Type B pancreatic cell (in vitro differentiated cells): ENCODE measurements around the gene ABI2. TPM values are rescaled to one million over a fixed set of nuclear protein-coding genes. Genes with fewer than 3 reads are reported as not detected.
A peak's percentile ranks its signal among the peaks of the same experiment; 100 is the strongest.
"Not testable (repeated sequence)": the region's sequence is repeated elsewhere in the genome, so short reads cannot be mapped to it uniquely, and the experiment has no call there.

Experiments
- DNase-seq: peaks from one replicate; pipeline ENCODE4 v3.0.0; 2021; ENCODE audit warnings: mixed read lengths; ENCODE audit not compliant: unreplicated experiment; ENCODE audit errors: extremely low spot score
- H3K27ac Mint-ChIP-seq: 2 replicates; pipeline ENCODE4 v1.8.0; 2021; ENCODE audit warnings: mild to moderate bottlenecking, mixed read lengths
- H3K27me3 Mint-ChIP-seq: 2 replicates; pipeline ENCODE4 v1.8.0; 2021; ENCODE audit warnings: mixed read lengths
- H3K36me3 Mint-ChIP-seq: 2 replicates; pipeline ENCODE4 v1.8.0; 2021; ENCODE audit warnings: mixed read lengths
- H3K4me1 Mint-ChIP-seq: one replicate; pipeline ENCODE4 v1.8.0; 2021; ENCODE audit warnings: mixed read lengths; ENCODE audit not compliant: unreplicated experiment
- H3K4me3 Mint-ChIP-seq: 2 replicates; pipeline ENCODE4 v1.8.0; 2021; ENCODE audit warnings: mild to moderate bottlenecking, mixed read lengths
- H3K9me3 Mint-ChIP-seq: 2 replicates; pipeline ENCODE4 v1.8.0; 2021; ENCODE audit warnings: mixed read lengths
- total RNA-seq: library from RNA; stranded (reverse); gene quantifications from 2 replicates; pipeline ENCODE4 v1.2.1, GENCODE V29; 2021; ENCODE audit warnings: low replicate concordance
- TF ChIP-seq, protein P1 (sequence below): fragments of 200-600 bp; sonication (generic); conservative IDR thresholded peaks from 2 replicates; pipeline ENCODE4 v1.5.0; 2021; ENCODE audit warnings: antibody characterized with exemption, mild to moderate bottlenecking

The ABI2 gene
- total RNA-seq, 1 donor from 2014 or later = 94.6 TPM

DNA sequence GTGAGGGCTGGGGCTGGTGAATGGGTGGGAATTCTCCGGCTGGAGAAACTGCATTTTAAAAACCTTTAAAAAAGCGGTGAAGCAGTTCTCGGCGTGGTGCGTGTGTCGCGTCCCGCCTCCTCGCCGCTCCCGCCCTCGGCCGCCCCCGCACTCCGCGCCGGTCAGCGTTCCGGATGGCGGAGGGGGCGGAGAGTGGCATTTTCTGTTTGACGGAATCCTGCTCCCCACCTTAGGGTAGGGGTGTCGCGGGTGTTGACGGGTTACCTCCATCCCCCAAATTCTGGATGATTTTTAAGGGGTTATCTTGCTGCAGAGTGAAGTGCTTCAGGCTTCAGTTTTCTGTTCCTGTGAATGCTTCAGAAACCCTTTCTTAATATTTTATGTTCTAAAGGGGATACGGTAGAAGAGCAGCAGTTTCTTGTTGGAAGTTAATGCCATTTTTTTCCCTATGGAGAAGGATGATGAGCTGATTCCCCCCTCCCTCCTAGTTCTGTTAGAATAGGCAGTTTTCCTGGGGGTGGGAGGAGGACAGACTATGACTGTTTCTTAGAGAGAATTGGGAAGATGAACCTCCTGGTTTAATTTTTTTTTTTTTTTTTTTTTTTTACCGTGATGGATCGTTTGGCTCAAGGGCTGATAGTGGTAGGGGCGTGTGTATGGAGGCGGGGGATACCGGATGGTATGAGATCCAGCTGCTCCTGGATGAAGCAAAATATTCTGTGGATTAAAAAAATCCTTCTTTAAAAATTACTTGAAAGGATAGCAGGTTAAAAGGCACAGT, 756 bp downstream of the ABI2 start:
- peak overlapping the region; percentile 93 for H3K4me3 Mint-ChIP-seq
- TF ChIP-seq, protein P1, sequence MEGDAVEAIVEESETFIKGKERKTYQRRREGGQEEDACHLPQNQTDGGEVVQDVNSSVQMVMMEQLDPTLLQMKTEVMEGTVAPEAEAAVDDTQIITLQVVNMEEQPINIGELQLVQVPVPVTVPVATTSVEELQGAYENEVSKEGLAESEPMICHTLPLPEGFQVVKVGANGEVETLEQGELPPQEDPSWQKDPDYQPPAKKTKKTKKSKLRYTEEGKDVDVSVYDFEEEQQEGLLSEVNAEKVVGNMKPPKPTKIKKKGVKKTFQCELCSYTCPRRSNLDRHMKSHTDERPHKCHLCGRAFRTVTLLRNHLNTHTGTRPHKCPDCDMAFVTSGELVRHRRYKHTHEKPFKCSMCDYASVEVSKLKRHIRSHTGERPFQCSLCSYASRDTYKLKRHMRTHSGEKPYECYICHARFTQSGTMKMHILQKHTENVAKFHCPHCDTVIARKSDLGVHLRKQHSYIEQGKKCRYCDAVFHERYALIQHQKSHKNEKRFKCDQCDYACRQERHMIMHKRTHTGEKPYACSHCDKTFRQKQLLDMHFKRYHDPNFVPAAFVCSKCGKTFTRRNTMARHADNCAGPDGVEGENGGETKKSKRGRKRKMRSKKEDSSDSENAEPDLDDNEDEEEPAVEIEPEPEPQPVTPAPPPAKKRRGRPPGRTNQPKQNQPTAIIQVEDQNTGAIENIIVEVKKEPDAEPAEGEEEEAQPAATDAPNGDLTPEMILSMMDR = no peak
- DNase-seq = peak; percentile 72

DNA sequence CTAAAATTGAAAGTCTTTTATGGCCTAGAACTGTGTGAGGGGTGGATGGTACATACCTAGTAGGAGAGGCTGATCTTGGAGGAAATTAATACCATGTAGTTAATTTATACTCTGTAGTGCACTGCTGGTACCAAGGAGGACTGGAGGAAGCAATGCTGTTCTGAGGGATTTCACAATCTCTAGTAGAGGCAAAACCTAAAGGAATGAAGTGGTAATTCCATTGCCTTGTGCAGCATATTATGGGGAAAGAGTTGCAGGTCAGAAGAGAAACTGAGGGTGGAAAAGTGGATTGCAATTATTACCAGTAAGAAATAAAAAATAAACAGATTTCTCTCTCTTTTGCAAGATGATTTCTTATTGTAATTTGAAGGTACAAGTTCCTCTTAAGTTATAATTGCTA, 2.2 kb downstream of the ABI2 start:
- no peak for DNase-seq
- H3K36me3 Mint-ChIP-seq = peaks cover 5% of the 10 kb centered on the region
- no peaks in the 10 kb centered on the region for H3K27me3 Mint-ChIP-seq
- H3K4me3 Mint-ChIP-seq = peak overlapping the region; percentile 93
- no peaks in the 10 kb centered on the region for H3K9me3 Mint-ChIP-seq
- H3K4me1 Mint-ChIP-seq = peaks cover 24% of the 10 kb centered on the region
- TF ChIP-seq, protein P1 = no peak
- peak overlapping the region; percentile 35 for H3K27ac Mint-ChIP-seq

More for the DNA sequence above, 756 bp downstream of the ABI2 start:
- Mint-ChIP-seq H3K27me3 (no peaks in the 10 kb centered on the region), H3K27ac (peak overlapping the region; percentile 35), H3K36me3 (no peaks in the 10 kb centered on the region), H3K4me1 (peaks cover 28% of the 10 kb centered on the region), H3K9me3 (no peaks in the 10 kb centered on the region)

DNA sequence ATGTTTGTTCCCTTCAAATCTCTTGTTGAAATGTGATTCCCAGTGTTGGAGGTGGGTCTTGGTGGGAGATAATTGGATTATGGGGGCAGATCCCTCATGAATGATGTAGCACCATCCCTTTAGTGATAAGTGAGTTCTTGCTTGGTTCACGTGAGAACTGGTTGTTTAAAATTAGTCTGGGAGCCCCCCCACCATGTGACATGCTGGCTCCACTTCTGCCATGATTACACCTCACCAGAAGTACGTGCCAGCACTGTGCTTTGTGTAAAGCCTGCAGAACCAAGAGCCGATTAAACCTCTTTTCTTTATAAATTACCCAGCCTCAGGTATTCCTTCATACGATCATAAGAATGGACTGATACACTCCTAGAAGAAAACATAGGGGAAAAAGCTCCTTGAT, 10.1 kb downstream of the ABI2 start:
- Mint-ChIP-seq H3K36me3 (peaks cover 32% of the 10 kb centered on the region), H3K4me3 (no peak overlapping the region), H3K27ac (no peak overlapping the region), H3K27me3 (no peaks in the 10 kb centered on the region), H3K9me3 (peaks cover 4% of the 10 kb centered on the region), H3K4me1 (peaks cover 16% of the 10 kb centered on the region)
- no peak for DNase-seq
- TF ChIP-seq, protein P1 = no peak

DNA sequence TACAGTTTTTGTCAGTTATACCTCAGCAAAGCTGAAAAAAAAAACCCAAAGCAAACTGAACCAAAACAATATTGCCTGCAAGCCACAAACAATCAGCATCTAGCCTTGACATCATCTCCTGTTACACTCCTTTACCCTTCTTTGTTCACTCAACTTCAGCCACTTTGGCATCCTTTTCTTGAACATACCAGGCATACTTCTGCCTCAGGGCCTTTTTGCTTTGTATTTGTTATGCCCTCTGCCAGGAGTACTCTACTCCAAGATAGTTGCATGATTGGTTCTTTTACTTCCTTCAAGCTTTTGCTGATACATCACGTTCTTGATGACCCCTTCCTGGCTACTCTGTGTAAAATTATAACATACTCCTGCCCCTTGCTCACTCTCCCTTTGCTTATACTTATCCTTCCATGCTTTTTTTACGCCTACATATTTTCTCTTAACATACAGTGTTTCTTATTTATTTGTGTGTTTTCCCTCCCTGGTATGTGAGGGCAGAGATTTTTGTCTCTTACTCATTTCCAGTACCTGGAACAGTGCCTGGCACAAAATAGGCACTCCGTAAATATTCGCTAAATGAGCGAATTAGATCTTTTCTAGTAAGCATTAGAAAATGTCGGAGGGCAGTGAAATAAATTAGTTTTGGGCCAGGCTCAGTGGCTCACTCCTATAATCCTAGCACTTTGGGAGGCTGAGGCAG, 12.7 kb downstream of the ABI2 start:
- peaks cover 4% of the 10 kb centered on the region for H3K9me3 Mint-ChIP-seq
- H3K36me3 Mint-ChIP-seq = peaks cover 38% of the 10 kb centered on the region
- H3K27ac Mint-ChIP-seq = peak overlapping the region; percentile 78
- H3K27me3 Mint-ChIP-seq = no peaks in the 10 kb centered on the region
- TF ChIP-seq, protein P1 = no peak
- H3K4me3 Mint-ChIP-seq = no peak overlapping the region
- H3K4me1 Mint-ChIP-seq = peaks cover 16% of the 10 kb centered on the region
- no peak for DNase-seq

DNA sequence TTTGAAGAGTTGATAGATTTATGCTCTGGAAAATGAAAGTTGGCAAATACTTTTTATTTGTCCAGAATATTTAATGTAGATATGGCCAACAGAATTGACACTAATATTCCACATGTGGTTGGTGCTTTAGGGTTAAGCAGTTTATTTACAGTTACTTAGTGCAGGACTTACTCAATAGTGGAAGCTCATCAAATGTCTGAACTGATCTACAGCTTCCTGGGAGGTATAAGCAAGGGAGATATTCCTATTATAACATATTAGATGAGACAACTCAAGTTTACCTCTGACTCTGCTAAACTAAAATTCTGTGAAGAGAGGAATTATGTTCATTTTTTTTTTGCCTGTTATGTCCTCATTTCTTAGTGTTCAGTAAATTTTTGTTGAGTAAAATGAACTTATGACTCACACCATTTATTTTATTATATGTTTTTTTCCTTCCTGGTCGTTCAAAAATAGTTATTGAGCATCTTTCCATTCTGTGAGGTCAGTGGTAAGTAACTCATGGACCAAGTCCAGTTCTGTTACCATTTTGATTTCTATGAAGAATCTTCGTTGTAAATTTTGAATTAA, 13.6 kb downstream of the ABI2 start:
- Mint-ChIP-seq H3K36me3 (peaks cover 35% of the 10 kb centered on the region), H3K27me3 (no peaks in the 10 kb centered on the region), H3K4me3 (no peak overlapping the region), H3K9me3 (no peaks in the 10 kb centered on the region), H3K4me1 (peaks cover 20% of the 10 kb centered on the region), H3K27ac (no peak overlapping the region)
- TF ChIP-seq, protein P1 = no peak
- no peak for DNase-seq

DNA sequence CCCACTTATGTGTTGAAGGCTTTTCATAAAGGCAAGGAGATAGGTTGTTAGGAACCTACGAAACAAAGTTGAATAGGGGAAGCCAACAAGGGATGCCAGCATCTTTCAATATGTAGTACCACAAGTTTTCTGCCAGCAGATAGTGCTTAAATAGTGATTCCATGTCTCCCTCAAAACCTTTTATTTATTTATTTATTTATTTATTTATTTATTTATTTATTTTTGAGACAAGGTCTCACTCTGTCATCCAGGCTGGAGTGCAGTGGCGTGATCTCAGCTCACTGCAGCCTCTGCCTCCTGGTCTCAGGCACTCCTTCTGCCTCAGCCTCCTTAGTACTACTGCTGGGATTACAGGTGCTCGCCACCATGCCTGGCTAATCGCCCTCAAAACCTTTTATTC, 14.2 kb downstream of the ABI2 start:
- not testable (repeated sequence) for H3K9me3 Mint-ChIP-seq, H3K27ac Mint-ChIP-seq, DNase-seq, H3K27me3 Mint-ChIP-seq, H3K4me3 Mint-ChIP-seq
- H3K36me3 Mint-ChIP-seq = peaks cover 35% of the 10 kb centered on the region
- H3K4me1 Mint-ChIP-seq = peaks cover 20% of the 10 kb centered on the region
